IMR-90 (cell line): ENCODE results near the gene WDR90. TPM values are rescaled to one million over a fixed set of nuclear protein-coding genes. Genes with fewer than 3 reads are reported as not detected.

Experiments
- ATAC-seq: fragments of 200-7000 bp; cut with Tn5 transposase; 2 replicates; pipeline ENCODE4 v1.9.1; 2020; ENCODE audit warnings: low read depth, mild to moderate bottlenecking, moderate library complexity
- BruUV-seq: library from RNA; stranded (reverse); fragments of 400-500 nt; replicated peaks from 2 replicates; lab custom pipeline; 2021; lab: Mats Ljungman, UMichigan
- CTCF ChIA-PET: fragments of 300-600 bp; formaldehyde crosslinking; extraction: SDS; loops from one replicate; lab custom pipeline; 2021; ENCODE audit warnings: antibody characterized with exemption; lab: Yijun Ruan, JAX
- POLR2A ChIA-PET: fragments of 300-600 bp; sonication (Branson Sonifier 250); formaldehyde crosslinking; loops from one replicate; lab custom pipeline; 2022; ENCODE audit warnings: antibody characterized with exemption; ENCODE audit not compliant: unreplicated experiment; lab: Charles Lee
- DNase-seq: peaks from one replicate; pipeline ENCODE4 v3.0.0; 2013
- H2AFZ ChIP-seq: replicated peaks from 2 replicates; pipeline ENCODE3; 2013; ENCODE audit warnings: low read length, mild to moderate bottlenecking; ENCODE audit not compliant: poor library complexity
- H2AK5ac ChIP-seq: 2 replicates; pipeline ENCODE4 v1.6.1; 2013; ENCODE audit warnings: low read depth, low read length, inconsistent platforms
- H2AK9ac ChIP-seq: replicated peaks from 2 replicates; pipeline ENCODE3; 2013; ENCODE audit warnings: mild to moderate bottlenecking, low read depth, low read length, moderate library complexity; ENCODE audit not compliant: poor library complexity
- H2BK120ac ChIP-seq: 2 replicates; pipeline ENCODE4 v1.6.1; 2013; ENCODE audit warnings: low read depth, low read length, inconsistent platforms
- H2BK15ac ChIP-seq: 3 replicates; pipeline ENCODE4 v1.6.1; 2013; ENCODE audit warnings: low read depth, low read length, inconsistent platforms
- H2BK20ac ChIP-seq: 2 replicates; pipeline ENCODE4 v1.6.1; 2013; ENCODE audit warnings: low read depth, mild to moderate bottlenecking, inconsistent platforms, low read length, moderate library complexity
- H2BK5ac ChIP-seq: 2 replicates; pipeline ENCODE4 v1.6.1; 2013; ENCODE audit warnings: mild to moderate bottlenecking, low read depth, low read length, inconsistent platforms; ENCODE audit not compliant: poor library complexity, severe bottlenecking
- H3K14ac ChIP-seq: replicated peaks from 2 replicates; pipeline ENCODE4 v1.6.1; 2013; ENCODE audit warnings: low read depth, low read length, inconsistent platforms
- H3K18ac ChIP-seq: 2 replicates; pipeline ENCODE4 v1.6.1; 2013; ENCODE audit warnings: low read depth, low read length, control low read depth
- H3K23ac ChIP-seq: 2 replicates; pipeline ENCODE4 v1.6.1; 2013; ENCODE audit warnings: low read depth, low read length, inconsistent platforms
- H3K27ac ChIP-seq: 2 replicates; pipeline ENCODE4 v1.5.1; 2013; ENCODE audit warnings: mild to moderate bottlenecking, control low read depth, low read length; ENCODE audit not compliant: insufficient read depth
- H3K27me3 ChIP-seq: 2 replicates; pipeline ENCODE4 v1.6.1; 2013; ENCODE audit warnings: low read length; ENCODE audit not compliant: control insufficient read depth, insufficient read depth
- H3K36me3 ChIP-seq: 2 replicates; pipeline ENCODE4 v1.6.1; 2013; ENCODE audit warnings: low read length, mixed read lengths; ENCODE audit not compliant: control insufficient read depth, insufficient read depth
- H3K4ac ChIP-seq: 2 replicates; pipeline ENCODE4 v1.6.1; 2013; ENCODE audit warnings: low read depth, low read length, inconsistent platforms
- H3K4me1 ChIP-seq: 2 replicates; pipeline ENCODE4 v1.6.1; 2013; ENCODE audit warnings: low read length, mixed read lengths; ENCODE audit not compliant: control insufficient read depth, insufficient read depth
- H3K4me2 ChIP-seq: 2 replicates; pipeline ENCODE4 v1.6.1; 2013; ENCODE audit warnings: low read depth, mild to moderate bottlenecking, control low read depth, low read length, moderate library complexity
- H3K4me3 ChIP-seq: 2 replicates; pipeline ENCODE4 v1.5.1; 2013; ENCODE audit warnings: low read depth, mild to moderate bottlenecking, control low read depth, low read length, moderate library complexity; ENCODE audit not compliant: insufficient read depth
- H3K56ac ChIP-seq: 2 replicates; pipeline ENCODE4 v1.6.1; 2013; ENCODE audit warnings: low read length, inconsistent platforms; ENCODE audit not compliant: insufficient read depth; ENCODE audit errors: extremely low read depth
- H3K79me1 ChIP-seq, 2 experiments: 2 replicates each; pipeline ENCODE4 v1.6.1; 2013; ENCODE audit warnings: low read length in 2 of 2, inconsistent platforms in 1 of 2, low read depth in 1 of 2
- H3K9ac ChIP-seq: 2 replicates; pipeline ENCODE4 v1.6.1; 2013; ENCODE audit warnings: low read depth, low read length, control low read depth
- H3K9me1 ChIP-seq: 2 replicates; pipeline ENCODE4 v1.6.1; 2013; ENCODE audit warnings: low read length, inconsistent platforms; ENCODE audit not compliant: insufficient read depth
- H3K9me3 ChIP-seq: 2 replicates; pipeline ENCODE4 v1.6.1; 2013; ENCODE audit warnings: low read length; ENCODE audit not compliant: control insufficient read depth, insufficient read depth
- H4K20me1 ChIP-seq: 2 replicates; pipeline ENCODE4 v1.6.1; 2013; ENCODE audit warnings: low read length, inconsistent platforms; ENCODE audit not compliant: insufficient read depth
- H4K5ac ChIP-seq: 2 replicates; pipeline ENCODE4 v1.6.1; 2013; ENCODE audit warnings: mild to moderate bottlenecking, low read depth, low read length, control low read depth
- H4K8ac ChIP-seq, 2 experiments: 2 replicates each; pipeline ENCODE4 v1.6.1; 2013; ENCODE audit warnings: low read depth in 2 of 2, low read length in 2 of 2, control low read depth in 1 of 2, inconsistent platforms in 1 of 2
- H4K91ac ChIP-seq: 2 replicates; pipeline ENCODE4 v1.6.1; 2013; ENCODE audit warnings: low read depth, low read length, inconsistent platforms; ENCODE audit not compliant: insufficient read depth
- BHLHE40 ChIP-seq: fragments of 150-350 bp; IDR thresholded peaks from 2 replicates; pipeline ENCODE4 v1.6.1; 2016; ENCODE audit warnings: mild to moderate bottlenecking, low read depth, low read length
- CEBPB ChIP-seq: IDR thresholded peaks from 2 replicates; pipeline ENCODE4 v1.6.1; 2012; ENCODE audit warnings: low read depth, low read length, improper control_type of control experiment
- MAFK ChIP-seq: IDR thresholded peaks from 2 replicates; pipeline ENCODE4 v1.6.1; 2012; ENCODE audit warnings: low read depth, low read length, improper control_type of control experiment
- RCOR1 ChIP-seq: IDR thresholded peaks from 2 replicates; pipeline ENCODE4 v1.6.1; 2012; ENCODE audit warnings: mild to moderate bottlenecking, low read length, improper control_type of control experiment; ENCODE audit not compliant: insufficient replicate concordance
- SMC3 ChIP-seq: fragments of 150-350 bp; IDR thresholded peaks from 2 replicates; pipeline ENCODE4 v1.6.1; 2016; ENCODE audit warnings: low read depth, mild to moderate bottlenecking, antibody characterized with exemption, low read length, moderate library complexity
- WGBS, 2 experiments: methylation state at CpG; one replicate each; pipeline versions ENCODE4 v1.1.5 to v1.1.7; 2013; ENCODE audit warnings: missing lambda C conversion rate in 2 of 2; ENCODE audit not compliant: insufficient read length in 1 of 2; ENCODE audit errors: extremely low coverage in 2 of 2; 5-methylcytosine and 5-hydroxymethylcytosine counted together
- dilution Hi-C: fragments of 300-500 bp; cut with HindIII; formaldehyde crosslinking; loops from one replicate; pipeline ENCODE4 v1.14.3; 2018; ENCODE audit warnings: low sequenced_read_pairs; ENCODE audit not compliant: unreplicated experiment
- in situ Hi-C: fragments of 300-500 bp; cut with MboI; formaldehyde crosslinking; loops from 3 replicates; pipeline ENCODE4 v1.14.3; 2019; ENCODE audit warnings: low sequenced_read_pairs, inconsistent platforms, mixed read lengths
- intact Hi-C: fragments of 100-400 bp; cut with micrococcal nuclease; formaldehyde crosslinking; loops from 2 replicates; pipeline ENCODE4 v1.10.0; 2022
- polyA plus RNA-seq, 3 experiments: library from polyadenylated mRNA; depleted of rRNA; stranded (reverse); fragments of >200 nt; gene quantifications; 2 replicates each; pipeline ENCODE4 v1.2.3, GENCODE V29; 2012; ENCODE audit warnings: low replicate concordance in 1 of 3
- total RNA-seq: library from RNA; depleted of rRNA; stranded (reverse); fragments of >200 nt; gene quantifications from 2 replicates; pipeline ENCODE4 v1.2.3, GENCODE V29; 2012
- TF ChIP-seq, protein P1 (sequence below): fragments of 150-350 bp; IDR thresholded peaks from 2 replicates; pipeline ENCODE4 v1.6.1; 2016; ENCODE audit warnings: low read depth, mild to moderate bottlenecking, low read length, moderate library complexity, borderline replicate concordance

The WDR90 gene
- total and polyA plus RNA-seq, 2 of the 4 experiments (the other 2 are of a cell fraction) = 1.4 to 18.7 TPM

DNA sequence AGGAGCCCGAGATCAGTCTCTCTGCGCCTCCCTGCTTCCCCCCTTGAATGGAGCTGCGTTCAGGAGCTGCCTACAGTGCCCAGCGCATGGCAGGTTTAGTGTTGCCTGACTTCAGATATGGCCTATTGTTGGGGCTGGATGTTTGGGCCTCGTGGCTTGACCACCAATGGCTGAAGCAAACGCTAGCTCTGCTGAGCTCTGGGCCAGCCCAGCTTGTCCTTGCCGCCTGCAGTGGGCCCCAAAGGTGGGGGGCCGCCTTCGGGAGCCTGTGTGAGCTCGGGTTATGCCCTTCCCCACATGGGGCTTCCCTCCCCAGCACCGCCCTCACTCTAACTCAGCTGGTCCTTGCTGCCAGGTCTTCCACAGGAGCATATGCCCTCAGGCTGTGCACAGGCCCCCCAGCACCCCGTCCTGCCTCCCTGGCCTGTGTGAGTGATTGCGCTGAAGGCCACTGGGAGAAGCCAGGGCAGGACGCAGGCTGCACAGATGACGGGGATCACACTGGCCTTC lies 11.1 kb upstream of the WDR90 start:
- no TSS peak for BruUV-seq
- POLR2A ChIA-PET = no interaction called here
- 88% methylated on average over 8 of the region's 15 CpGs; no CpG with 5 or more reads in 1 of the 2 experiments for WGBS, 2 experiments

More for the DNA sequence above, 11.1 kb upstream of the WDR90 start:
- no peak overlapping the region for H3K4me3 ChIP-seq
- H3K79me1 ChIP-seq = peaks cover 0 to 34% of the 10 kb centered on the region in 2 experiments; a peak in 2 of 4 replicates
- no peak overlapping the region for H2BK15ac ChIP-seq
- H4K5ac ChIP-seq = no peak overlapping the region
- H3K27me3 ChIP-seq = no peaks in the 10 kb centered on the region
- H3K9ac ChIP-seq = no peak overlapping the region
- no peak overlapping the region for H2BK120ac ChIP-seq
- dilution Hi-C loops (no loop called here), intact Hi-C loops (loop anchor here (5.0 kb wide), 1 partner anchor 111 kb away; the partner anchor contains the start of gene CAPN15), in situ Hi-C loops (no loop called here)
- peaks cover 8% of the 10 kb centered on the region; the same call in 1 of the 2 replicates for H3K9me1 ChIP-seq
- H2AK9ac ChIP-seq = peak overlapping the region; percentile 28
- H3K9me3 ChIP-seq = no peaks in the 10 kb centered on the region
- H2AK5ac ChIP-seq = 0 out of 2 replicates have a peak overlapping the region, but pooled peaks have one; percentile 69
- peak overlapping the region; percentile 93 for H2AFZ ChIP-seq
- no peak for DNase-seq
- no peak overlapping the region for H2BK5ac ChIP-seq
- H4K8ac ChIP-seq = no peak overlapping the region
- TF ChIP-seq SMC3 (no peak), MAFK (no peak), BHLHE40 (no peak), CEBPB (no peak), RCOR1 (no peak)
- TF ChIP-seq, protein P1, sequence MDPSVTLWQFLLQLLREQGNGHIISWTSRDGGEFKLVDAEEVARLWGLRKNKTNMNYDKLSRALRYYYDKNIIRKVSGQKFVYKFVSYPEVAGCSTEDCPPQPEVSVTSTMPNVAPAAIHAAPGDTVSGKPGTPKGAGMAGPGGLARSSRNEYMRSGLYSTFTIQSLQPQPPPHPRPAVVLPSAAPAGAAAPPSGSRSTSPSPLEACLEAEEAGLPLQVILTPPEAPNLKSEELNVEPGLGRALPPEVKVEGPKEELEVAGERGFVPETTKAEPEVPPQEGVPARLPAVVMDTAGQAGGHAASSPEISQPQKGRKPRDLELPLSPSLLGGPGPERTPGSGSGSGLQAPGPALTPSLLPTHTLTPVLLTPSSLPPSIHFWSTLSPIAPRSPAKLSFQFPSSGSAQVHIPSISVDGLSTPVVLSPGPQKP = no peak
- H3K27ac ChIP-seq = no peak overlapping the region
- peaks cover 18% of the 10 kb centered on the region for H3K4me1 ChIP-seq
- H3K36me3 ChIP-seq = peaks cover 9% of the 10 kb centered on the region; the same call in 1 of the 2 replicates
- no peak for ATAC-seq
- peaks cover 4% of the 10 kb centered on the region for H4K20me1 ChIP-seq
- CTCF ChIA-PET = no interaction called here
- no peak overlapping the region for H3K23ac ChIP-seq
- no peak overlapping the region for H3K4me2 ChIP-seq
- H2BK20ac ChIP-seq = no peak overlapping the region
- no peak overlapping the region for H3K18ac ChIP-seq
- no peak overlapping the region for H3K14ac ChIP-seq
- H3K56ac ChIP-seq = no peak overlapping the region
- no peak overlapping the region for H3K4ac ChIP-seq
- no peak overlapping the region for H4K91ac ChIP-seq
